ENCODE results near the gene CYB5A. TPM values are rescaled to one million over a fixed set of nuclear protein-coding genes. Genes with fewer than 3 reads are reported as not detected.
A peak's percentile ranks its signal among the peaks of the same experiment; 100 is the strongest.

CYB5A gene
- total and polyA plus RNA-seq, 2 experiments from 2014 or later: 273 to 457 TPM

DNA sequence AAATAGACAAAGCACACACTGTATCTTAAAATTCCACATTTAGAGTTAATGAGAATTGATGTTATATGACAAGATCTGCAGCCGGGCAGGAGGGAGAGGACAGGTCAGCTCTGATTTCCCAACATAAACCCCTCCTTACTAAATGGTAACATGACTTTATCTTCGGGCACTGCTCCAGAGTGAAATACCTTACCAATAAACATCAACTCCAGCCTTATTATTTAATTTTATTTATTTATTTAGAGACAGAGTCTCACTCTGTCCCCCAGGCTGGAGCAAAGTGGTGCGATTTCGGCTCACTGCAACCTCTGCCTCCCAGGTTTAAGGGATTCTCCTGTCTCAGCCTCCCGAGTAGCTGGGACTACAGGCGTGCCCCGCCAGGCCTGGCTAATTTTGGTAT is 1.7 kb downstream of the CYB5A start:
- Histone ChIP-seq H3K9me2 (replicated peaks; ENCODE audit: insufficient read depth) (no peaks in the 10 kb centered on the region), H3K36me3 (replicated peaks; ENCODE audit: insufficient read depth, low read depth) (no peaks in the 10 kb centered on the region), H3K4me1 (ENCODE audit: insufficient read depth) (peaks cover 29% of the 10 kb centered on the region), H4K20me1 (ENCODE audit: insufficient read depth, poor library complexity, severe bottlenecking) (no peaks in the 10 kb centered on the region), H3K79me2 (peaks cover 63% of the 10 kb centered on the region), H3K9me3 (ENCODE audit: low read depth) (no peaks in the 10 kb centered on the region), H3K27me3 (no peaks in the 10 kb centered on the region), H2AFZ (no peak overlapping the region), H3K27ac (peak overlapping the region; percentile 81), H3K4me2 (peak overlapping the region; percentile 90), H3K4me3 (peak overlapping the region; percentile 45)
- 88% methylated on average over 7 of the region's 7 CpGs for WGBS (ENCODE audit: low lambda C conversion rate, missing lambda C conversion rate)
- no peak for TF ChIP-seq EZH2 (IDR thresholded peaks at IDR 0.05; ENCODE audit: borderline replicate concordance)
- TF ChIP-seq, protein P1, sequence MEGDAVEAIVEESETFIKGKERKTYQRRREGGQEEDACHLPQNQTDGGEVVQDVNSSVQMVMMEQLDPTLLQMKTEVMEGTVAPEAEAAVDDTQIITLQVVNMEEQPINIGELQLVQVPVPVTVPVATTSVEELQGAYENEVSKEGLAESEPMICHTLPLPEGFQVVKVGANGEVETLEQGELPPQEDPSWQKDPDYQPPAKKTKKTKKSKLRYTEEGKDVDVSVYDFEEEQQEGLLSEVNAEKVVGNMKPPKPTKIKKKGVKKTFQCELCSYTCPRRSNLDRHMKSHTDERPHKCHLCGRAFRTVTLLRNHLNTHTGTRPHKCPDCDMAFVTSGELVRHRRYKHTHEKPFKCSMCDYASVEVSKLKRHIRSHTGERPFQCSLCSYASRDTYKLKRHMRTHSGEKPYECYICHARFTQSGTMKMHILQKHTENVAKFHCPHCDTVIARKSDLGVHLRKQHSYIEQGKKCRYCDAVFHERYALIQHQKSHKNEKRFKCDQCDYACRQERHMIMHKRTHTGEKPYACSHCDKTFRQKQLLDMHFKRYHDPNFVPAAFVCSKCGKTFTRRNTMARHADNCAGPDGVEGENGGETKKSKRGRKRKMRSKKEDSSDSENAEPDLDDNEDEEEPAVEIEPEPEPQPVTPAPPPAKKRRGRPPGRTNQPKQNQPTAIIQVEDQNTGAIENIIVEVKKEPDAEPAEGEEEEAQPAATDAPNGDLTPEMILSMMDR (IDR thresholded peaks at IDR 0.05; ENCODE audit: poor library complexity): no peak
- no peak for TF ChIP-seq EZH2phosphoT487 (IDR thresholded peaks at IDR 0.05; ENCODE audit: low read depth, severe bottlenecking, unreplicated experiment)
- no peak for DNase-seq (ENCODE audit: low spot score)

DNA sequence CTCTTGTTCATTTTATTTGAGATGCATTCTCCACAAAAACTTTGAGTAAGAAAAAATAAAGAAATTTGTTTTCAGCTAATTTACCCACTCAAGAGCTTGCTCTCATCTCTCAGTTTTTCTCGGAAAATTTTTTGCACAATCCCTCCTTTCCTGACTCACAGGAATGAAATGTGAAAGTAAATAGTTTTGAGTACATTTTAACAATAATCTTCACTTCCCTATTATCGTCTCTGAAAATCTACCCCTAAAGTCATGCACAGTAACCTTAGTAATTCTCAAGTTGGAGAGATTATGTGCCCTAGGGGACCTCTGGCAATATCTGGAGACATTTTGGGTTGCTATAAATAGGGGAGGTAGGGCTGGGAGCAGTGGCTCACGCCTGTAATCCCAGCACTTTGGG is 2.6 kb downstream of the CYB5A start:
- H2AFZ ChIP-seq: no peak overlapping the region
- no peak overlapping the region for H3K4me3 ChIP-seq
- H4K20me1 ChIP-seq (ENCODE audit: insufficient read depth, poor library complexity, severe bottlenecking): no peaks in the 10 kb centered on the region
- 57% methylated on average over 3 of the region's 3 CpGs for whole genome bisulfite sequencing (ENCODE audit: low lambda C conversion rate, missing lambda C conversion rate)
- H3K9me3 ChIP-seq (ENCODE audit: low read depth): no peaks in the 10 kb centered on the region
- no peaks in the 10 kb centered on the region for H3K27me3 ChIP-seq
- peaks cover 72% of the 10 kb centered on the region for H3K79me2 ChIP-seq
- no peak for DNase-seq (ENCODE audit: low spot score)
- TF ChIP-seq, protein P1 (IDR thresholded peaks at IDR 0.05; ENCODE audit: poor library complexity): no peak
- TF ChIP-seq EZH2 (IDR thresholded peaks at IDR 0.05; ENCODE audit: borderline replicate concordance): no peak
- TF ChIP-seq EZH2phosphoT487 (IDR thresholded peaks at IDR 0.05; ENCODE audit: low read depth, severe bottlenecking, unreplicated experiment): no peak
- H3K4me2 ChIP-seq: peak overlapping the region; percentile 90
- H3K36me3 ChIP-seq (replicated peaks; ENCODE audit: insufficient read depth, low read depth): no peaks in the 10 kb centered on the region
- H3K9me2 ChIP-seq (replicated peaks; ENCODE audit: insufficient read depth): no peaks in the 10 kb centered on the region
- peaks cover 37% of the 10 kb centered on the region for H3K4me1 ChIP-seq (ENCODE audit: insufficient read depth)
- peak overlapping the region; percentile 71 for H3K27ac ChIP-seq

DNA sequence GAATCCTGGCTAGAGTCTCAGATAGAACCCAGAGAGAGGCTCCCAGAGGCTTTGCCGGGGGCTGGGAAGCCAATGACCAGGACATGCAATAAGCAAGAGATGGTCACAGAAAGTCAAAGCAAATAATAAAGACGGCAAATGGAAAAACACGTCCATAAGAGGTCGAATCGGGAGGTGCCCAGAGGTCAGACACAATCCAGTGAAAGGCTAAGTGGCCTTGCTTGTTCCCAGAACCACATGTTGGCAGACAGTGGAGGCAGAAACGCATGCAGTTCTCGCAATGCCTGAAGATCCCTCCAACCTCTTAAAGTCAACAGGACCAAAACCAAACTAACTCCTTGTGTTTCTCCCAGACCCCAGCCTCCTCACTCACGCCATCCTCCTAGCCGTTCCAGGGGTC is 3.0 kb downstream of the CYB5A start:
- H3K27ac ChIP-seq: peak overlapping the region; percentile 71

More for the DNA sequence above, 3.0 kb downstream of the CYB5A start:
- H3K27me3 ChIP-seq: no peaks in the 10 kb centered on the region
- no peaks in the 10 kb centered on the region for H3K9me2 ChIP-seq (replicated peaks; ENCODE audit: insufficient read depth)
- H3K79me2 ChIP-seq: peaks cover 75% of the 10 kb centered on the region
- no peak for DNase-seq (ENCODE audit: low spot score)
- H3K4me2 ChIP-seq: peak overlapping the region; percentile 90
- H3K36me3 ChIP-seq (replicated peaks; ENCODE audit: insufficient read depth, low read depth): no peaks in the 10 kb centered on the region
- no peaks in the 10 kb centered on the region for H4K20me1 ChIP-seq (ENCODE audit: insufficient read depth, poor library complexity, severe bottlenecking)
- H3K4me1 ChIP-seq (ENCODE audit: insufficient read depth): peaks cover 41% of the 10 kb centered on the region
- H2AFZ ChIP-seq: no peak overlapping the region
- H3K9me3 ChIP-seq (ENCODE audit: low read depth): no peaks in the 10 kb centered on the region
- 45% methylated on average over 9 of the region's 9 CpGs for WGBS (ENCODE audit: low lambda C conversion rate, missing lambda C conversion rate)
- TF ChIP-seq EZH2phosphoT487 (IDR thresholded peaks at IDR 0.05; ENCODE audit: low read depth, severe bottlenecking, unreplicated experiment): no peak
- no peak for TF ChIP-seq EZH2 (IDR thresholded peaks at IDR 0.05; ENCODE audit: borderline replicate concordance)
- TF ChIP-seq, protein P1 (IDR thresholded peaks at IDR 0.05; ENCODE audit: poor library complexity): no peak
- H3K4me3 ChIP-seq: no peak overlapping the region

Data from hepatocyte (in vitro differentiated cells).